ENCODE measurements around the gene FSD2.

Gene FSD2, protein sequence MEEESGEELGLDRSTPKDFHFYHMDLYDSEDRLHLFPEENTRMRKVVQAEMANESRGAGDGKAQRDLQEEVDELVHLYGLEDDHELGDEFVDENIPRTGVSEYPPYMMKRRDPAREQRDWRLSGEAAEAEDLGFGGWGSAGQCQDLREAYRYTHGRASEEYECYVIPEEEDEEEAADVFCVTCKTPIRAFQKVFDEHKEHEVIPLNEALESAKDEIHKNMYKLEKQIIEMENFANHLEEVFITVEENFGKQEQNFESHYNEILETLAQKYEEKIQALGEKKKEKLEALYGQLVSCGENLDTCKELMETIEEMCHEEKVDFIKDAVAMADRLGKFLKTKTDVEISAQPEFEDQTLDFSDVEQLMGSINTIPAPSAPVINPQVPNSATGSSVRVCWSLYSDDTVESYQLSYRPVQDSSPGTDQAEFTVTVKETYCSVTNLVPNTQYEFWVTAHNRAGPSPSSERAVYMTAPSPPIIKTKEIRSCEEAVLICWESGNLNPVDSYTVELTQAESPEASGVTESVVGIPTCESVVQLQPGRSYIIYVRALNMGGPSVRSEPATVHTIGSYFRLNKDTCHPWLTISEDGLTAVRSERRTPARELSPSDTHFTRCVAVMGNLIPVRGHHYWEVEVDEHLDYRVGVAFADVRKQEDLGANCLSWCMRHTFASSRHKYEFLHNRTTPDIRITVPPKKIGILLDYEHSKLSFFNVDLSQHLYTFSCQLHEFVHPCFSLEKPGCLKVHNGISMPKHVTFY

GRCh38 chr15:82805994-82806406, at the start of gene FSD2:
TSS of gene FSD2 (minus strand) at chr15:82806069. CDS start at chr15:82787390, 18,679 bp downstream.
- no peak for DNase-seq (ENCODE audit: low read depth in 2 of 2)

DNA sequence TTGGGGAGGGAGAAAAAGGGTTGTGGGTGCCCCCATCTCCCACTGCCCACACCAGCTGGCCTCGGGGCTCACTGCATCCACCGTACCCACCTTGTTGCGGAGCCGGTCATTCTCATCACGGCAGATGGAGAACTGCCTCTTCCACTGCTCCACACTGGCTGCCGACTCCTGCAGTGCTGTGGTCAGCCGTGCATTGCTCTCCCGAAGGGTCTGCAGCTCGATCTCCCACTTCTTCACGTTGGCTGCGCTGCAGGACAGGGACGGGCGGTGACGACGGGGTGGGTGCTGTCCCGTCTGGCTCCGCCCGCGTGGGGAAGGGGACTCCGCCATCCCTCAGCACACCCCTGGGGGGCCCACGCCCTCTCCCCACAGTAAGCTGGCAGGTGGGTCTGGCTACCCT, 48.7 kb upstream of the FSD2 start:
- DNase-seq (ENCODE audit: low read depth in 2 of 2): no peak

DNA sequence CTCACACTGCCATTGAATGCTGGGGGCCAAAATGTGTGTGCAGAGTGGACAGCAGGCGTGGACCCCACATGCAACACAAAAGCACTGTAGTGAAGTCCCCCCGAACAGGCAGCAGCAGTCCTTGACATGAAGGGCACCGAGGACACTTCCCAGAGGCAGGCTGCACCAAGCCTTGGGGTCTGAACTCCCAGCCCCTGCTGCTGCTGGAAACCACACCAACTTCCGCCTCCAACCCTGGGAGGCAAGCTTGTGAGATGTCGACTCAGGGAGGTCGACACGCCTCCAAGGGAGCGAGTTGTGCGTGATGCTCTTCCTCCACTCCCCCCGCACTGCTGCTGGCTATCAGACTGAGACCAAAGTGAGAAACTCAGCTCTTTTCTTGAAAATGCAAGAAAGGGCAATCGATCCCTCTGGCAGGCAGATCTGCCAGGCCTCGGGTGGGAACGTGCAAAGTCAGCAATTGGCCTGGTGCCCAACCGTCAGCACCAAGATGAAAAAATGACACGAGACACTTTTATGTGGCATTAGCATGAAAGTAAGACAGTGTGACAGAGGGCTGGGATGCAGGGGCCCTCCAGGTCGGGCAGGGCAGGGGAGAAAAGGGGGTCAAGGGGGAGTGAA, 47.2 kb upstream of the FSD2 start:
- no peak for DNase-seq (ENCODE audit: low read depth in 2 of 2)

DNA sequence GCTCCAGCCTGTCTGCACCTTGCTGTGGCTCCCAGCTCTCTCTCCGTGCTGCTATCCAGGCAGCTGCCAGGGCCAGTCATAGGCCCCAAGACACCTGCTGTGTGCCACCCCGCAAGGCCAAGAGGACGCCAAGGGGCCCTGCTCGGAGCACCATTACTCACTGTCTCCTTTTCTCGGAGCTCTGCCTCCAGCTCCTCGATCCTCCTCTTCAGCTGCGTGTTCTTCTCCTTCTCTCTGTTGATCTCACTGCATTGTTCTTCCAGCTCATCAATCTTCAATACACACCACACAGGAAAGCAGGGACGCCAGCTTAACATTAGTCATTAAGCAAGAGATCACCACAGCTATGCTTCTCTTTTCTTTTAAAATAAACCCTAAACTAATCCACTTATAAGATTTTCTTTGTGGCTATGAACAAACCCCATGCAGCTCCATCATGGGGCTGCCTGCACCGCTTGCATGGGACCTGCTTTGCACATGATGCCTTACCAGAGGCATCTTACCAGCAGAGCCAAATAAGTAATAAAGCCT, 46.2 kb upstream of the FSD2 start:
- no peak for DNase-seq (ENCODE audit: low read depth in 2 of 2)

- no peak for DNase-seq (ENCODE audit: low read depth in 2 of 2)
These were observed 45.5 kb upstream of the FSD2 start for GRCh38 chr15:82851306-82851850.

DNA sequence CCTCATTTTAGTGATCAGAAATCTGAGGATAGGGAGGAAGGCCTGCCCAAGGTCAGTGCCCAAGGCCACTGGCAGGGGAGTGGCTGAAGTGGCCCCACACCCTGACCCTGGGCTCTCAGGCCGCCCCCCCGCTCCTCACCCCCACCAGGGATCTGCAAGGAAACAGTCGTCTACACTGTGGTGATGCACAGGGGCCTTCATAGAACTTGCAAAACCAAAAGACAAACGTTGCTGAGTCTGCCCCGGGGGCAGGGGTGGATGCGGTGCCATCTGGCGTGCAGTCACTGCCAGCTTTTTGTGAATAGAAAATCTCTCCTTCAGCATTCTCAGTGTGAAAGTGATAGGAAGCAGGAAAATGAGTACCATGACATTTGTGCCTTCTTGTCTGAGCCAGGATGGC, 44.9 kb upstream of the FSD2 start:
- no peak for DNase-seq (ENCODE audit: low read depth in 2 of 2)

DNA sequence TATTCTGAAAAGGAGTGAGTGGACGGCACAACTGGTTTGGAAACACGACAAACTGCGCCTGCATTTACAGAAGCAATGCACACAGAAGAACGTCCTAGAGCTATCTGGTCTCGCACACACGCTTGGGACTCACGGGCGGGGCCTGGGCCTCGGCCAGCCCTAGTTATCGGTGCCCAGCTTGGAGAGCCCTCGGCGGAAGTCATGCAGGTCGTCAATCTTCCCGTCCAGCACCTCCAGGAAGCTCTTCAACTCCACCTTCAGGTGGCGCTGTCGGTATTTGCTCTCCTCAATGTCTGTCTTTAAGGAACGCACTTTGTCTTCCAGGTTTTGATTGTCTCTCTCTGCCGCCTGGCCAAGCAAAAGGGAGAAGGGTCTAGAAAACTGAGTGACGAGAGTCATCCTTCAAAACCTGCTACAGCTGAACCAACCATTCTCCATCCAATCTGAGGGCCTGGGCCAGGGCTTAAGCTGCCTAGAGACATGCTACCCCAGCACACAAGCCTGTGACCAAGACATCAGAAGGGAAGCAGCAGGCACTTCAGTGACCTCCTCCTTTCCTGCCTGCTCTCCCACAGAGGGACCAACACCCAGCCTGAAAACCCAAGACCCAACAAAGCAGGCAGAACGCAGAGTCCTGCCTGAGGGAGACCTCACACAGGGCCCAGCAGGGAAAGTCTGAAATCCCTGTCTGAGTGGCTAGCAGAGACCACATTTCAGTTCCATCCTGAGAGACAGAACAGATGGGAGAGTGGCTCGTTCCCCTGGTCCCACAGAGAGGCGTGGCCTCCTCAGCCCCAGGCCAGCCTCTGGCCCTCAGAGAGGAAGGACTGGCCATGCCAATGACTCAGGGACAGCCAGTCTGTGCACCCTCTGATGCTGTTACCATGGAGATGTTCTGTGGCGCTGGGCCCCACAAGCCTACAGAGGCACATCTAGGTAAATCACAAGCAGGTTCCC, 44.0 kb upstream of the FSD2 start:
- no peak for DNase-seq (ENCODE audit: low read depth in 2 of 2)

- DNase-seq (ENCODE audit: low read depth in 2 of 2): no peak
These were observed 42.5 kb upstream of the FSD2 start for GRCh38 chr15:82848241-82848993.

GRCh38 chr15:82847703-82848102, 41.8 kb upstream of the FSD2 start:
- DNase-seq (ENCODE audit: low read depth in 2 of 2): no peak

GRCh38 chr15:82846621-82847020, 40.8 kb upstream of the FSD2 start:
- no peak for DNase-seq (ENCODE audit: low read depth in 2 of 2)

DNA sequence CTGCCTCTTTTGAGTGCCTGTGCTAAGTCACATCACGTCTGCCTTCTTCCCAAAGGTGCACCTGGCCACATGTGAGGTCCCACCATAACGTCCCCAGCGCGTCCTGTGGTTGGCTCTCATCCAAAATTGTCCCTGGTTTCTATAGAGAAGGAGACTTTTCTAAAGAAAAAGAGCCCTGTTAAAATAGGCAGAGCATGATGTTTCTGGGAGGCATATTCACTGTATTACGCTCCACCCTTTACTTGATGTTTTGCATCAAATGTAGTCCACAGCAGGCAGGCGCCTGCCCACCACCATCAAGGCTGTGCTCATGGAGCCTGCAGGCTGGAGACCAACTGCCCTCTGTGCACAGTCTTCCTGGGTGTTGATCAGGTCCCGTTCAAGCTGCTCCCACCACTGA, 39.8 kb upstream of the FSD2 start:
- no peak for DNase-seq (ENCODE audit: low read depth in 2 of 2)

- no peak for DNase-seq (ENCODE audit: low read depth in 2 of 2)
These were observed 37.7 kb upstream of the FSD2 start for GRCh38 chr15:82843566-82843965.

DNA sequence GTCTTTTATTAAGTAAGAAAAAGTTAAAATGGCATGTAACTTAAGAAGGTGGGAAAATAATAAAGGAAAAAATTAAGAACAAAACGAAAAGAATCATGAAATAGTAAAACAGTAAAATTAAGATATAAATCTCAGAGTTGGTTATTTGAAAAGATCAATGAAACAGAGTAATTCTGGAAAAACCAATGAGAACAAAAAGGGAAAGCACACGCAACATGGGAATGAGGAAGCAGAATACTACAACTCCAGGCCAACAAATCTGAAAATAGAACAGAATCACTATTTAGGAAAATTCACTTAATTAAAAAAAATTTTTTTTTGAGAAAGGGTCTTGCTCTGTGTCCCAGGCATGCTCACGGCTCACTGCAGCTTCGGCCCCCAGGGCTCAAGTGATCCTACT, 34.3 kb upstream of the FSD2 start:
- DNase-seq (ENCODE audit: low read depth in 2 of 2): no peak

- DNase-seq (ENCODE audit: low read depth in 2 of 2): no peak
These were observed 33.3 kb upstream of the FSD2 start for GRCh38 chr15:82839136-82839535.

DNA sequence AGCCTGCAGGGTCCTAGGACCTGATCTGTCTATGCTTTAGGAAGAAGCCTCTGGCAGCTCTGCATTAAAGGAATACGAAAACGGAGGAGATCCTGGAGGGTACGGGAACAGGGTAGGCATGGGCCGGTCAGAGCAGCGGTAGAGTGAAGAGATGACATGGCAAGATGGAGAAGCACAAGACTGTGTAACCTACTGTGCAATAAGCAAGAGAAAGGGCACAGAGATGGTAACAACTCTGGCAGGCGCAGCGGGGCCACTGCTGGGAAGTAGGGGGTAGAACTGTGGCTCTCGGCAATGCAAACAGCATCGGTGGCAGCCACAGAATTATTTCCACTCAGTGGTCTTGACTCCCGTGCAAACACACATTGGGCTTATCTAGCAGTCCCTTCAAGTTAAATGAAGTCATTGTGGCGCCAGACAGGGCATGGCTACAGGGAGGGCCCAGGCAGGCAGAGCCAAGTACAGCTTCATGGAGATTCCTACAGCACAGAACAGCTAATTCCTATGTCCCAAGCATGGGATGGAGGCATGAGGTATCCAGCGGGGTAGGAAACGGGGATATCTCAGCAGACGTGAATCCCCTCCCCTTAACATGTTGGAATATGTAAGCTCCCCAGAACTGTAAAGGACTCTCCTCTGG, 32.3 kb upstream of the FSD2 start:
- DNase-seq (ENCODE audit: low read depth in 2 of 2): no peak

GRCh38 chr15:82835391-82835917, 29.6 kb upstream of the FSD2 start:
- DNase-seq (ENCODE audit: low read depth in 2 of 2): no peak

DNA sequence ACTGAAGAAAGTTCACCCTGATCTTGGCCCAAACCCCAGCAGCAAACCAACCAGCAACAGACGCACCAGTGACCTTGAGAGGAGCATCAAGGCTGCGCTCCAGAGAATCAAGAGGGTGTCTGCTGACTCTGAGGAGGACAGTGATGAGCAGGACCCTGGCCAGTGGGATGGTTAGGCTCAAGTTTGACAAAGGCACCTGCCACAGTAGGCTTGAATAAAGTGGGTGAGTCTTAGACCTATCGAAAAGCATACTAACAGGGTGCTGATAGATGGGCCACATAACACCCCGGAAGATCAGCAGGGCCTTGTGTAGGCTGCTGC, 27.5 kb upstream of the FSD2 start:
- DNase-seq (ENCODE audit: low read depth in 2 of 2): no peak

GRCh38 chr15:82832601-82833361, 26.9 kb upstream of the FSD2 start:
- peak in 1 of 2 donors; percentile 20 for DNase-seq (ENCODE audit: low read depth in 2 of 2)

All from stimulated activated CD8-positive, alpha-beta memory T cell treated with anti-CD3 and anti-CD28 coated beads, Interleukin-15, amount 100 ng/mL, for 4 hours (primary cell).